Ovary (tissue), 9 donors: Measurements from ENCODE around the gene ANKRD23. TPM values are rescaled to one million over a fixed set of nuclear protein-coding genes. Genes with fewer than 3 reads are reported as not detected.

Experiments used
- DNase-seq, 5 donors: peaks; one replicate each; pipeline ENCODE4 v3.0.0-alpha.2; 2019 to 2020
- H3K27ac ChIP-seq, 2 donors: fragments of 200-600 bp; one replicate each; pipeline versions ENCODE4 v1.5.1 to v1.8.0; 2019 to 2022
- H3K27me3 ChIP-seq: fragments of 200-600 bp; one replicate; pipeline ENCODE4 v1.8.0; 2022
- H3K36me3 ChIP-seq: fragments of 200-600 bp; sonication (generic); one replicate; pipeline ENCODE4 v1.5.1; 2019
- H3K4me1 ChIP-seq: one replicate; pipeline ENCODE4 v1.8.1; 2013; ENCODE audit warnings: mild to moderate bottlenecking, moderate library complexity; ENCODE audit not compliant: insufficient read depth
- H3K4me3 ChIP-seq: fragments of 200-600 bp; sonication (generic); one replicate; pipeline ENCODE4 v1.5.1; 2017
- H3K9me3 ChIP-seq, 2 donors: fragments of 200-600 bp in 1 of 2; sonication (generic) in 1 of 2; one replicate each; pipeline versions ENCODE4 v1.5.1 to v1.8.1; 2013 to 2019; ENCODE audit warnings: mild to moderate bottlenecking in 1 of 2, moderate library complexity in 1 of 2
- EP300 ChIP-seq: sonication (generic); formaldehyde crosslinking; IDR thresholded peaks from one replicate; pipeline ENCODE4 v1.6.1; 2017; ENCODE audit warnings: antibody characterized with exemption
- POLR2A ChIP-seq: fragments of 450-650 bp; IDR thresholded peaks from one replicate; pipeline ENCODE4 v1.6.1; 2017; ENCODE audit warnings: antibody characterized with exemption, mild to moderate bottlenecking, moderate library complexity
- WGBS, 3 donors: extraction: QIAGEN DNeasy Blood & Tissue Kit in 1 of 3; methylation state at CpG; one replicate each; pipeline versions ENCODE4 v1.1.5 to v1.1.7; 2013 to 2017; 5-methylcytosine and 5-hydroxymethylcytosine counted together
- intact Hi-C, 4 donors: fragments of 100-400 bp; cut with DNase I; formaldehyde crosslinking; loops; one replicate each; pipeline versions ENCODE4 v1.11.0 to v1.15.1; 2022 to 2023
- polyA plus RNA-seq, 2 donors: library from polyadenylated mRNA; stranded (reverse); fragments of 200-250 nt in 1 of 2; fragments of 350-450 nt in 1 of 2; fragmentation: Illumina TruSeq in 1 of 2; extraction: RNeasy Lipid Tissue Mini Kit (QIAGEN cat#74804) in 1 of 2; gene quantifications; one replicate each; pipeline ENCODE4 v1.2.3, GENCODE V29; 2013 to 2014
- total RNA-seq, 7 donors: library from RNA; depleted of rRNA in 2 of 7; stranded (reverse); fragments of >200 nt in 2 of 7; fragmentation: NEBNext Ultra II Directional in 3 of 7; extraction: Animal tissue kit (Norgen Biotek cat#: 25700) in 3 of 7; gene quantifications; one replicate each; pipeline versions ENCODE4 v1.1.0 to v1.2.4, GENCODE V29; 2016 to 2023
- TF ChIP-seq, protein P1 (sequence below), 3 donors: fragments of 450-650 bp in 2 of 3; fragments of 200-600 bp in 1 of 3; IDR thresholded peaks; one replicate each; pipeline versions ENCODE4 v1.5.1 to v1.8.0; 2016 to 2022; ENCODE audit warnings: antibody characterized with exemption in 3 of 3, mild to moderate bottlenecking in 1 of 3
- donor health status: DM: no; HTN: no; CAD: no; lungs with moderate emphysema.
- donor health status: DM: no; HTN: no; CAD: no.
- donor health status: Bipolar disorder and iron deficiency.
- donor health status: DM: yes; HTN: yes; CAD: no.
- donor health status: DM: no; HTN: no; CAD: no.
- donor health status: DM: yes; HTN: yes; CAD: no.

ANKRD23 gene
- total and polyA plus RNA-seq, 9 donors = 1.4 to 14.1 (median 8.4) TPM

DNA sequence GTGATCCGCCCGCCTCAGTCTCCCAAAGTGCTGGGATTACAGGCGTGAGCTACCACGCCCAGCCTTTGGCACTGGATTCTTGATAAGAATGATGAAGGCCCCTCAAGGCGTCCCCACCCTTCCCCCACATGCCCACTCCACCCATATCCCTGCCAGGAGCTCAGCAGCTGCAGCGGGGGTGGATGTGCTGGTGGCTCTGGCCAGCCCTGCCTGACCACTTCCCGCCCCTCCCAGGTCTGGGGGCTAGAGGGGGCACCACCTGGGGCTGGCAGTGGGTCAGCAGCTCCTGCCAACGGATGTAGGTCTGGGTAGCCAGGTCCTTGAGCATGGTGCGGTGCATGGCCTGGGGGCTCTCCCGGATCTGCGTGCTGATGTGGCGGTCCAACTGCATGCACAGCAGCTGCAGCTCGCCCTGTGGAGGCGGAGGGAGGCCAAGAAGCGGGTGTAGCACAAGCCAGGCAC lies 33.8 kb upstream of the ANKRD23 start:
- TF ChIP-seq, protein P1, sequence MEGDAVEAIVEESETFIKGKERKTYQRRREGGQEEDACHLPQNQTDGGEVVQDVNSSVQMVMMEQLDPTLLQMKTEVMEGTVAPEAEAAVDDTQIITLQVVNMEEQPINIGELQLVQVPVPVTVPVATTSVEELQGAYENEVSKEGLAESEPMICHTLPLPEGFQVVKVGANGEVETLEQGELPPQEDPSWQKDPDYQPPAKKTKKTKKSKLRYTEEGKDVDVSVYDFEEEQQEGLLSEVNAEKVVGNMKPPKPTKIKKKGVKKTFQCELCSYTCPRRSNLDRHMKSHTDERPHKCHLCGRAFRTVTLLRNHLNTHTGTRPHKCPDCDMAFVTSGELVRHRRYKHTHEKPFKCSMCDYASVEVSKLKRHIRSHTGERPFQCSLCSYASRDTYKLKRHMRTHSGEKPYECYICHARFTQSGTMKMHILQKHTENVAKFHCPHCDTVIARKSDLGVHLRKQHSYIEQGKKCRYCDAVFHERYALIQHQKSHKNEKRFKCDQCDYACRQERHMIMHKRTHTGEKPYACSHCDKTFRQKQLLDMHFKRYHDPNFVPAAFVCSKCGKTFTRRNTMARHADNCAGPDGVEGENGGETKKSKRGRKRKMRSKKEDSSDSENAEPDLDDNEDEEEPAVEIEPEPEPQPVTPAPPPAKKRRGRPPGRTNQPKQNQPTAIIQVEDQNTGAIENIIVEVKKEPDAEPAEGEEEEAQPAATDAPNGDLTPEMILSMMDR (IDR thresholded peaks at IDR 0.05) = no peak
- TF ChIP-seq EP300 (no peak), POLR2A (no peak)
- Histone ChIP-seq H3K9me3 (no peaks in the 10 kb centered on the region), H3K36me3 (no peaks in the 10 kb centered on the region), H3K4me3 (no peak overlapping the region), H3K4me1 (peaks cover 4% of the 10 kb centered on the region), H3K27me3 (no peaks in the 10 kb centered on the region), H3K27ac (no peak overlapping the region)
- intact Hi-C loops = no loop called here
- WGBS, 3 donors = 62 to 75% (median 72%) methylated on average over 15 of the region's 15 CpGs
- DNase-seq = no peak

DNA sequence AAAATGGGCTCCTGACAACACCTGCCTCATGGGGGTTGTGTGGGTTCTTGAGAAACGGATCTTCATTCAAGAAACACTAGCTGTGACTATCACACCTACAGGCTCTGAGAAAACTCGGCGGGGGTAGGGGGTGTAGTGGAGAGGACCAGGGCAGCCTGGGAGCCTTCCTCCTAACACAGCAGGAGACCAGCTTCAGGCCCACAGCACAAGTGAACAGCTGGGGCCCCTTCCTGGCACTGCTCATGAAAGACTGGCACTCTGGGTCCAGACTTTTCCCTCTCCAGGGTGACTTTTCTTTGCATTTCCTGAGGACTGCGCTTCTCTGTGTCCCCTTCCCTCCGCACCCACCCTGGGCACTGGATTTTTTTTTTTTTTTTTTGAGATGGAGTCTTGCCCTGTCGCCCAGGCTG lies 33.2 kb upstream of the ANKRD23 start:
- no peak overlapping the region for H3K4me3 ChIP-seq
- no peak for DNase-seq
- 89 to 95% (median 90%) methylated on average over 6 of the region's 6 CpGs for WGBS, 3 donors
- H3K27ac ChIP-seq = no peak overlapping the region
- peaks cover 4% of the 10 kb centered on the region for H3K4me1 ChIP-seq
- intact Hi-C loops = no loop called here
- H3K9me3 ChIP-seq = no peaks in the 10 kb centered on the region
- H3K36me3 ChIP-seq = no peaks in the 10 kb centered on the region
- TF ChIP-seq, protein P1 (IDR thresholded peaks at IDR 0.05) = no peak
- TF ChIP-seq EP300 (no peak), POLR2A (no peak)
- no peaks in the 10 kb centered on the region for H3K27me3 ChIP-seq

DNA sequence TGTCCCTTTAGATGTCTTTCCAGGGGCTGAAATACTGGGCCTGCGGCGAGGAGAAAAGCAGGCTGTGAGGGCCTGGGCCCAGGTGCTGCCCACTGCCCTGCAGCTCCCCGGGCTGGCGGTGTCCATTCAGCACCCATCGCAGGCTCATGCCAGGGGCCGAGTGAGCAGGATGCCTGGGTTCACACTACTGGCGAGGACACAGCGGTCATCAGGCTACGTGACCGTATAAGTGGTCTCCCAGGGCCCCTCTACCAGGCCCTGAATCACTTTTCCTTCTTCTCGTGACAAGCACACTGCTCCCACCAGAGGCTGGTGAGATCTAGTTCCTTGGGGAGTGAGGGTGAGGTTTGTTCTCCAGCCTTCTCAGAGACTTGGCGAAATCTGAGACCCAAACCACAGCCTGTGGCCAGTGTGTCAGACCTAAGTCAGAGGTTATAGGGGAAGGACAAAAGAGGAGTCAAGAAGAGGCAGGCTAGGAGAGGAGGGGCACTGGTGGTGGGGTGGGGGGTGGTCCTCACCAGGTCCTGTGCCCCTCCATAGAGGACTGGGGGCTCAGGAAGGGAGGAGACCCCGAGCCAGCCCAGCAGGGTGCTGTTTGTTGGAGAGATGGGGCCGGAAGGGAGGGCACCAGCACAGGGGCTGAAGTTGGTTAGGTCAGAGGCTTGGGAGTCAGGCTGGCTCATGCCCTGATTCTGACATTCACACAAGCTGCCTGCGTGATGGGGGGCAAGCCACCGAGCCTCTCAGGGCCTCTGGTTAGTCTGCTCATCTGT lies 32.6 kb upstream of the ANKRD23 start:
- H3K27ac ChIP-seq = no peak overlapping the region
- H3K4me3 ChIP-seq = no peak overlapping the region
- WGBS, 3 donors = 90 to 92% (median 91%) methylated on average over 14 to 16 of the region's 16 CpGs
- peaks cover 4% of the 10 kb centered on the region for H3K4me1 ChIP-seq
- no peaks in the 10 kb centered on the region for H3K36me3 ChIP-seq
- no peaks in the 10 kb centered on the region for H3K27me3 ChIP-seq
- TF ChIP-seq, protein P1 (IDR thresholded peaks at IDR 0.05) = no peak
- TF ChIP-seq EP300 (no peak), POLR2A (no peak)
- DNase-seq = no peak
- intact Hi-C loops = no loop called here
- H3K9me3 ChIP-seq = no peaks in the 10 kb centered on the region

DNA sequence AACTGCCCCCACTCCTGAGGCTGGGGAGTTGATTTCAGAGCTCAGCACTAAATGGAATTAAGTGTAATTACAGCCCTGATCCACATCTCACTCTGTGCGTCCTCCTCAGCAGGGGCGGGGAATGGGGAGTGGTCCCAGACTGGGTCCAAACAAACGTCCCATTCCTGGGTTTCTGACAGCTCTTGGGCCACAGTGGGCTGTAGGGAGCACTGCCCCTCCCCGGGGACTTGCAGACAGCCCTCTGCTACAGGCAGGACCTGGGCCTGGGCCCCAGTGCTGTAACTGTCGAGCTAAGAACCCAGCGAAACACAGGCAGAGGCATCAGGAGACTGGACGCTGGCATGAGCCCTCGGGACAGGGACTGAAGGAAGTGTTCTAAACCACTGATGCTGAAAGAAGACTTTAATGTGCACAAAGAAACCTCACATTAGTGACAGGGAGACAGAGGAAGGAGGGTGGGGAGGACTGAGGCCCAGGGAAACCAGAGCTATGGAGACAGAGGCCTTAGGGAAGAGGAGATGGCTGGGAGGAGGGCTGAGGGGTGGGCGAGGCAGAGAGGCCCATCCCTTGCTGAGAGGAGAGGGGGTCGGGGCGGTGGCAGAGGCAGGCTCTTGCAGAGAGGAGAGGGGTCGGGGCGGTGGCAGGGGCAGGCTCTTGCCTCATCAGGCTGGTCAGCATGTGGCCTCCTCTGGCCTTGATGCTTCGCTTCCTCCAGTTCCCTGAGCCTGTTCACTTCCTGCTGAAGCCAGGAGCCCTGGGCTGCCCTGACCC lies 31.9 kb upstream of the ANKRD23 start:
- WGBS, 3 donors = 73 to 77% (median 73%) methylated on average over 14 of the region's 14 CpGs
- Histone ChIP-seq H3K4me1 (peaks cover 4% of the 10 kb centered on the region), H3K27ac (no peak overlapping the region), H3K36me3 (no peaks in the 10 kb centered on the region), H3K27me3 (no peaks in the 10 kb centered on the region), H3K9me3 (no peaks in the 10 kb centered on the region), H3K4me3 (no peak overlapping the region)
- peak in 1 of 5 donors; percentile 37 for DNase-seq
- intact Hi-C loops = no loop called here
- TF ChIP-seq EP300 (no peak), POLR2A (no peak)
- TF ChIP-seq, protein P1 (IDR thresholded peaks at IDR 0.05) = no peak
